PC-9 (cell line): ENCODE measurements around the gene NARS2. TPM values are rescaled to one million over a fixed set of nuclear protein-coding genes. Genes with fewer than 3 reads are reported as not detected.

ENCODE experiments used
- BruUV-seq: library from RNA; stranded (reverse); fragments of 400-500 nt; replicated peaks from 2 replicates; lab custom pipeline; 2021; lab: Mats Ljungman, UMichigan
- CTCF ChIA-PET: fragments of 300-600 bp; sonication (Branson Sonifier 250); formaldehyde crosslinking; loops from one replicate; lab custom pipeline; 2022; ENCODE audit warnings: antibody characterized with exemption; lab: Charles Lee
- POLR2A ChIA-PET: fragments of 300-600 bp; sonication (Branson Sonifier 250); formaldehyde crosslinking; loops from one replicate; lab custom pipeline; 2022; ENCODE audit warnings: antibody characterized with exemption; ENCODE audit not compliant: unreplicated experiment; lab: Charles Lee
- DNase-seq, 2 experiments: peaks; one replicate each; pipeline versions ENCODE4 v3.0.0 to v3.0.0-alpha.2; 2015 to 2022; ENCODE audit warnings: mixed read lengths in 1 of 2
- H2AFZ ChIP-seq: fragments of 200-600 bp; sonication (generic); 2 replicates; pipeline ENCODE4 v1.8.1; 2017; ENCODE audit warnings: antibody characterized with exemption
- H3F3A ChIP-seq: fragments of 200-600 bp; sonication (generic); 2 replicates; pipeline ENCODE4 v1.8.1; 2017; ENCODE audit warnings: antibody characterized with exemption, mild to moderate bottlenecking, low read depth; ENCODE audit not compliant: insufficient read depth
- H3K27ac ChIP-seq: fragments of 200-600 bp; sonication (generic); 2 replicates; pipeline ENCODE4 v1.6.1; 2016; ENCODE audit warnings: mixed run types
- H3K27me3 ChIP-seq: fragments of 200-600 bp; sonication (generic); 2 replicates; pipeline ENCODE4 v1.6.1; 2016; ENCODE audit warnings: low read depth, mixed run types; ENCODE audit not compliant: insufficient read depth
- H3K36me3 ChIP-seq: fragments of 200-600 bp; sonication (generic); 2 replicates; pipeline ENCODE4 v1.6.1; 2016; ENCODE audit warnings: low read depth, mixed run types
- H3K4me1 ChIP-seq: fragments of 200-600 bp; sonication (generic); replicated peaks from 2 replicates; pipeline ENCODE4 v1.6.1; 2016; ENCODE audit warnings: mixed run types; ENCODE audit not compliant: insufficient read depth
- H3K4me2 ChIP-seq: fragments of 200-600 bp; sonication (generic); 2 replicates; pipeline ENCODE4 v1.6.1; 2017; ENCODE audit warnings: mixed run types
- H3K4me3 ChIP-seq: fragments of 200-600 bp; sonication (generic); 2 replicates; pipeline ENCODE4 v1.6.1; 2016; ENCODE audit warnings: mixed run types
- H3K79me2 ChIP-seq: fragments of 200-600 bp; sonication (generic); 2 replicates; pipeline ENCODE4 v1.6.1; 2017; ENCODE audit warnings: low read depth, mixed run types
- H3K9me2 ChIP-seq: fragments of 200-600 bp; sonication (generic); 2 replicates; pipeline ENCODE4 v1.8.1; 2017; ENCODE audit warnings: mild to moderate bottlenecking; ENCODE audit not compliant: insufficient read depth
- H3K9me3 ChIP-seq: fragments of 200-600 bp; sonication (generic); 2 replicates; pipeline ENCODE4 v1.8.1; 2016; ENCODE audit warnings: low read depth; ENCODE audit not compliant: insufficient read depth
- H4K20me1 ChIP-seq: fragments of 200-600 bp; sonication (generic); 2 replicates; pipeline ENCODE4 v1.8.1; 2017; ENCODE audit not compliant: insufficient read depth
- EZH2 ChIP-seq: fragments of 200-600 bp; sonication (generic); IDR thresholded peaks from 2 replicates; pipeline ENCODE4 v1.8.0; 2017; ENCODE audit warnings: antibody characterized with exemption, low read depth
- intact Hi-C: fragments of 100-400 bp; cut with micrococcal nuclease; formaldehyde crosslinking; loops from one replicate; pipeline ENCODE4 v1.10.0; 2022; ENCODE audit not compliant: unreplicated experiment
- total RNA-seq: library from RNA; stranded (reverse); gene quantifications from 2 replicates; pipeline ENCODE4 v1.2.3, GENCODE V29; 2021
- TF ChIP-seq, protein P1 (sequence below): fragments of 200-600 bp; sonication (generic); conservative IDR thresholded peaks from 2 replicates; pipeline ENCODE4 v1.6.1; 2017; ENCODE audit warnings: mixed run types, antibody characterized with exemption, mild to moderate bottlenecking, moderate library complexity

NARS2 gene
- total RNA-seq, 1 experiment from 2014 or later: 22.4 TPM

DNA sequence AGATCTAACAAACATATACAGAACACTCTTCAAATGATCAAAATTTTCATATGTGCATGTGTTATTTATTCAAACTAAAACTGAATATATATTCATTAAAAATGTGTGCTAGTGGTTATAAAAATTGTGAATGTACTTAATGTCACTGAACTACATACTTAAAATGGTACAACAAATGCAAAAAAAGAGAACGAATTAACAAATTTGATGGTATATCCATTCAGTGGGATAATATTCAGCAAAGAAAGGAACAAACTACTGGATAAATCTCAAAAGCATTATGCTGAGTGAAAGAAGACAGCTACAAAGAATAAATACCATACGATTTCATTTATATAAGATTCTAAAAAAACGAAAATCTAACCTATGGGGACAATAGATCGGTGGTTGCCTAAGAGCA lies 64.1 kb downstream of the NARS2 start:
- CTCF ChIA-PET: no interaction called here
- POLR2A ChIA-PET: no interaction called here
- H3K27me3 ChIP-seq: no peaks in the 10 kb centered on the region
- H3K4me2 ChIP-seq: no peak overlapping the region
- H3K4me1 ChIP-seq: no peaks in the 10 kb centered on the region
- no peak overlapping the region for H2AFZ ChIP-seq
- no peak for DNase-seq
- no peaks in the 10 kb centered on the region for H3K36me3 ChIP-seq
- H3K4me3 ChIP-seq: no peak overlapping the region
- H3K79me2 ChIP-seq: no peaks in the 10 kb centered on the region
- H4K20me1 ChIP-seq: no peaks in the 10 kb centered on the region
- no peaks in the 10 kb centered on the region for H3F3A ChIP-seq
- TF ChIP-seq, protein P1, sequence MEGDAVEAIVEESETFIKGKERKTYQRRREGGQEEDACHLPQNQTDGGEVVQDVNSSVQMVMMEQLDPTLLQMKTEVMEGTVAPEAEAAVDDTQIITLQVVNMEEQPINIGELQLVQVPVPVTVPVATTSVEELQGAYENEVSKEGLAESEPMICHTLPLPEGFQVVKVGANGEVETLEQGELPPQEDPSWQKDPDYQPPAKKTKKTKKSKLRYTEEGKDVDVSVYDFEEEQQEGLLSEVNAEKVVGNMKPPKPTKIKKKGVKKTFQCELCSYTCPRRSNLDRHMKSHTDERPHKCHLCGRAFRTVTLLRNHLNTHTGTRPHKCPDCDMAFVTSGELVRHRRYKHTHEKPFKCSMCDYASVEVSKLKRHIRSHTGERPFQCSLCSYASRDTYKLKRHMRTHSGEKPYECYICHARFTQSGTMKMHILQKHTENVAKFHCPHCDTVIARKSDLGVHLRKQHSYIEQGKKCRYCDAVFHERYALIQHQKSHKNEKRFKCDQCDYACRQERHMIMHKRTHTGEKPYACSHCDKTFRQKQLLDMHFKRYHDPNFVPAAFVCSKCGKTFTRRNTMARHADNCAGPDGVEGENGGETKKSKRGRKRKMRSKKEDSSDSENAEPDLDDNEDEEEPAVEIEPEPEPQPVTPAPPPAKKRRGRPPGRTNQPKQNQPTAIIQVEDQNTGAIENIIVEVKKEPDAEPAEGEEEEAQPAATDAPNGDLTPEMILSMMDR: no peak
- TF ChIP-seq EZH2: no peak
- no peaks in the 10 kb centered on the region for H3K9me2 ChIP-seq
- no TSS peak for BruUV-seq
- intact Hi-C loops: no loop called here
- H3K9me3 ChIP-seq: no peaks in the 10 kb centered on the region
- H3K27ac ChIP-seq: no peak overlapping the region

DNA sequence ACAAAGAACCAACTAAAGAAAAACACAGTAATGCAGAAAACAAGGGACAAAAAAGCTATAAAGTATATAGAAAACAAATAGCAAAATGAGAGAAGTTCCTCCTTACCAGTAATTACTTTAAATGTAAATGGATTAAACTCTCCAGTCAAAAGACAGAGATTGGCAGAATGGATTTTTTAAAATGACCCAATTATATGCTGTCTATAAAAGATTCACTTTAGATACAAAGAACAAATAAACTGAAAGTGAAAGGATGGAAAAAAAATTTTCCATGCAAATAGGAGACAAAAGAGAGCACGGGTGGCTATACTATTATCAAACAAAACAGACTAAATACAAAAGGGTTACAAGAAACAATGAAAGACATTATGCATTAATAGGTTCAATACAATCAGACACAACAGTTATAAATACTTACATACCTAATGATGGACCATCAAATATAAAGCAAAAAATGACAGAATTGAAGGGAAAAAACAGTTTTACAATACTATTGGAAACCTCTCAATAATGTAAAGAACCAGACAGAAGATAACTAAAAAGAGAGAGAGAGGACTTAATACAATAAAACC lies 64.6 kb downstream of the NARS2 start:
- no TSS peak for BruUV-seq

DNA sequence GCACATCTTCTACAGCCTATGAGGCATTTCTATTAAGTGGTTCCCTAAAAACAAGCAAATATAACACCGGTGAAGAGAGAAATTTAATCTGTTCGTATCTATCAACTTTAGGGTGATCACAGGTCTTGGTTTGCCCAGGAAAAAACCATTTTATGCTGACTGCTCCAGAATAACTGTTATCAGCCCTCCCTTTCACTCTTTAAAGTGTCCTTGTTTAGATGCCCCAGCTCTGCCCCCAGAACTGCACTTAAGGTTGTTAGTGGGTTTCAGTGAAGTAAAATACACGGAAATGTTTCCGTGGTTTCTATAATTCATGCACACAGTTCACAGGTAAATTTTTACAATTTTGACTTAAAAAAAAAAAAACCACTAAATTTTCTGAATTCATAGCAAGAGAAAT lies 70.0 kb downstream of the NARS2 start:
- H3F3A ChIP-seq: no peaks in the 10 kb centered on the region

More for the DNA sequence above, 64.6 kb downstream of the NARS2 start:
- Histone ChIP-seq H3K9me3 (no peaks in the 10 kb centered on the region), H3K27me3 (no peaks in the 10 kb centered on the region), H3K4me1 (no peaks in the 10 kb centered on the region), H3K79me2 (no peaks in the 10 kb centered on the region), H3K27ac (no peak overlapping the region), H3K4me3 (no peak overlapping the region), H3K36me3 (no peaks in the 10 kb centered on the region), H3F3A (no peaks in the 10 kb centered on the region), H3K9me2 (no peaks in the 10 kb centered on the region), H2AFZ (no peak overlapping the region), H3K4me2 (no peak overlapping the region), H4K20me1 (no peaks in the 10 kb centered on the region)
- intact Hi-C loops: no loop called here
- POLR2A ChIA-PET: no interaction called here
- no peak for DNase-seq
- CTCF ChIA-PET: no interaction called here
- no peak for TF ChIP-seq EZH2
- TF ChIP-seq, protein P1: no peak

More for the DNA sequence above, 70.0 kb downstream of the NARS2 start:
- Histone ChIP-seq H3K9me3 (no peaks in the 10 kb centered on the region), H3K4me1 (no peaks in the 10 kb centered on the region), H3K9me2 (no peaks in the 10 kb centered on the region), H2AFZ (no peak overlapping the region), H3K27me3 (no peaks in the 10 kb centered on the region), H3K4me2 (no peak overlapping the region), H3K4me3 (no peak overlapping the region), H4K20me1 (no peaks in the 10 kb centered on the region), H3K36me3 (no peaks in the 10 kb centered on the region), H3K79me2 (no peaks in the 10 kb centered on the region), H3K27ac (no peak overlapping the region)
- intact Hi-C loops: no loop called here
- no TSS peak for BruUV-seq
- no peak for DNase-seq
- TF ChIP-seq, protein P1: no peak
- TF ChIP-seq EZH2: no peak
- ChIA-PET POLR2A (no interaction called here), CTCF (no interaction called here)
